Hepatocyte (in vitro differentiated cells): ENCODE data around the gene PACRG. TPM values are rescaled to one million over a fixed set of nuclear protein-coding genes. Genes with fewer than 3 reads are reported as not detected.

Experiments used
- DNase-seq: peaks from one replicate; pipeline ENCODE4 v3.0.0-alpha.2; 2016; ENCODE audit warnings: low spot score
- H2AFZ ChIP-seq: fragments of 200-600 bp; sonication (generic); 2 replicates; pipeline ENCODE4 v1.6.0; 2016; ENCODE audit warnings: antibody characterized with exemption, mild to moderate bottlenecking
- H3K27ac ChIP-seq: fragments of 200-600 bp; sonication (generic); 2 replicates; pipeline ENCODE4 v1.5.1; 2016; ENCODE audit warnings: mild to moderate bottlenecking
- H3K27me3 ChIP-seq: fragments of 200-600 bp; sonication (generic); 2 replicates; pipeline ENCODE4 v1.6.1; 2016
- H3K36me3 ChIP-seq: fragments of 200-600 bp; sonication (generic); replicated peaks from 2 replicates; pipeline ENCODE4 v1.5.1; 2016; ENCODE audit warnings: low read depth; ENCODE audit not compliant: insufficient read depth
- H3K4me1 ChIP-seq: fragments of 200-600 bp; sonication (generic); 2 replicates; pipeline ENCODE4 v1.5.1; 2016; ENCODE audit warnings: mild to moderate bottlenecking, moderate library complexity; ENCODE audit not compliant: insufficient read depth
- H3K4me2 ChIP-seq: fragments of 200-600 bp; sonication (generic); 2 replicates; pipeline ENCODE4 v1.6.0; 2016
- H3K4me3 ChIP-seq: fragments of 200-600 bp; sonication (generic); 2 replicates; pipeline ENCODE4 v1.5.1; 2016; ENCODE audit warnings: mild to moderate bottlenecking
- H3K79me2 ChIP-seq: fragments of 200-600 bp; sonication (generic); 2 replicates; pipeline ENCODE4 v1.6.0; 2017; ENCODE audit warnings: mild to moderate bottlenecking
- H3K9me2 ChIP-seq: fragments of 200-600 bp; sonication (generic); replicated peaks from 2 replicates; pipeline ENCODE4 v1.6.0; 2017; ENCODE audit warnings: mild to moderate bottlenecking; ENCODE audit not compliant: insufficient read depth
- H3K9me3 ChIP-seq: fragments of 200-600 bp; sonication (generic); 2 replicates; pipeline ENCODE4 v1.5.1; 2016; ENCODE audit warnings: low read depth, mild to moderate bottlenecking
- H4K20me1 ChIP-seq: fragments of 200-600 bp; sonication (generic); 2 replicates; pipeline ENCODE4 v1.6.0; 2016; ENCODE audit warnings: mild to moderate bottlenecking; ENCODE audit not compliant: insufficient read depth, poor library complexity, severe bottlenecking
- EZH2 ChIP-seq: fragments of 200-600 bp; sonication (generic); IDR thresholded peaks from 2 replicates; pipeline ENCODE4 v1.6.1; 2016; ENCODE audit warnings: antibody characterized with exemption, mild to moderate bottlenecking, borderline replicate concordance
- EZH2phosphoT487 ChIP-seq: fragments of 200-600 bp; sonication (generic); IDR thresholded peaks from one replicate; pipeline ENCODE4 v1.6.1; 2018; ENCODE audit warnings: antibody characterized with exemption, mild to moderate bottlenecking, low read depth, moderate library complexity; ENCODE audit not compliant: unreplicated experiment, severe bottlenecking
- WGBS: methylation state at CpG from one replicate; pipeline ENCODE4 v1.1.6; 2016; ENCODE audit warnings: low lambda C conversion rate; ENCODE audit errors: missing lambda C conversion rate; 5-methylcytosine and 5-hydroxymethylcytosine counted together
- polyA plus RNA-seq: library from polyadenylated mRNA; unstranded; fragments of >200 nt; fragmentation: Nextera tagmentation; extraction: Ambion mirVana; gene quantifications from 2 replicates; pipeline ENCODE4 v1.2.1, GENCODE V29; 2016
- total RNA-seq: library from RNA; depleted of rRNA; stranded (reverse); fragments of >200 nt; gene quantifications from 2 replicates; pipeline ENCODE4 v1.2.3, GENCODE V29; 2014
- TF ChIP-seq, protein P1 (sequence below): fragments of 200-600 bp; sonication (generic); IDR thresholded peaks from 2 replicates; pipeline ENCODE4 v1.5.1; 2016; ENCODE audit warnings: antibody characterized with exemption, mild to moderate bottlenecking; ENCODE audit not compliant: poor library complexity

Gene PACRG
- total and polyA plus RNA-seq, 2 experiments from 2014 or later = 0.91 to 2.6 TPM

DNA sequence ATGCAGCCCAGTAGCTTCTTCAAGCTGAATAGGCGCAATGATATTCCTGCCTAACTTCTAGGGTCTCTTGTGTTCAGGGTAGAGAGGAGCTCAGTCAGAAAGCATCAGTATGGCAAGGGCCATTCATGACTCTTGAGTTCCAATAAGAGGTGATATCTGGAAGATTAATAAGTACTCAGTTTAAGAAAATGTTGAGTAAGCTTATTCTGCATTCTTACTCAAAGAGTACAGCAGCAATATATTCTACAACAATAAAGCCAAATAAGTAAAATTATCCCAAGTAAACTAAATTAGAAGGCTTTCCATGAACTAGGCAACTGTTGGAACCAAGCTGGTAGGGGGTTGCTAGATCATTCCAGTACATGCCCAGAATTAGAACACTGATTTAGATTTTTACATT lies 303.2 kb downstream of the PACRG start:
- Histone ChIP-seq H3K9me3 (no peaks in the 10 kb centered on the region), H3K4me3 (no peak overlapping the region), H4K20me1 (no peaks in the 10 kb centered on the region), H3K4me2 (no peak overlapping the region), H3K27ac (no peak overlapping the region), H3K9me2 (no peaks in the 10 kb centered on the region), H3K4me1 (no peaks in the 10 kb centered on the region), H3K27me3 (no peaks in the 10 kb centered on the region), H3K79me2 (no peaks in the 10 kb centered on the region), H3K36me3 (no peaks in the 10 kb centered on the region), H2AFZ (no peak overlapping the region)
- 79% methylated on average over 1 of the region's 1 CpG for WGBS
- TF ChIP-seq EZH2phosphoT487 (no peak), EZH2 (no peak)
- TF ChIP-seq, protein P1, sequence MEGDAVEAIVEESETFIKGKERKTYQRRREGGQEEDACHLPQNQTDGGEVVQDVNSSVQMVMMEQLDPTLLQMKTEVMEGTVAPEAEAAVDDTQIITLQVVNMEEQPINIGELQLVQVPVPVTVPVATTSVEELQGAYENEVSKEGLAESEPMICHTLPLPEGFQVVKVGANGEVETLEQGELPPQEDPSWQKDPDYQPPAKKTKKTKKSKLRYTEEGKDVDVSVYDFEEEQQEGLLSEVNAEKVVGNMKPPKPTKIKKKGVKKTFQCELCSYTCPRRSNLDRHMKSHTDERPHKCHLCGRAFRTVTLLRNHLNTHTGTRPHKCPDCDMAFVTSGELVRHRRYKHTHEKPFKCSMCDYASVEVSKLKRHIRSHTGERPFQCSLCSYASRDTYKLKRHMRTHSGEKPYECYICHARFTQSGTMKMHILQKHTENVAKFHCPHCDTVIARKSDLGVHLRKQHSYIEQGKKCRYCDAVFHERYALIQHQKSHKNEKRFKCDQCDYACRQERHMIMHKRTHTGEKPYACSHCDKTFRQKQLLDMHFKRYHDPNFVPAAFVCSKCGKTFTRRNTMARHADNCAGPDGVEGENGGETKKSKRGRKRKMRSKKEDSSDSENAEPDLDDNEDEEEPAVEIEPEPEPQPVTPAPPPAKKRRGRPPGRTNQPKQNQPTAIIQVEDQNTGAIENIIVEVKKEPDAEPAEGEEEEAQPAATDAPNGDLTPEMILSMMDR = no peak
- no peak for DNase-seq

GRCh38 chr6:163031931-163032330 lies 304.2 kb downstream of the PACRG start:
- H3K9me3 ChIP-seq = no peaks in the 10 kb centered on the region
- no peak overlapping the region for H3K4me3 ChIP-seq
- no peaks in the 10 kb centered on the region for H3K79me2 ChIP-seq
- no peak for DNase-seq
- H2AFZ ChIP-seq = no peak overlapping the region
- no peak overlapping the region for H3K4me2 ChIP-seq
- no peak overlapping the region for H3K27ac ChIP-seq
- no peaks in the 10 kb centered on the region for H3K36me3 ChIP-seq
- WGBS = 79% methylated on average over 1 of the region's 1 CpG
- no peaks in the 10 kb centered on the region for H3K27me3 ChIP-seq
- H3K9me2 ChIP-seq = no peaks in the 10 kb centered on the region
- H3K4me1 ChIP-seq = no peaks in the 10 kb centered on the region
- H4K20me1 ChIP-seq = no peaks in the 10 kb centered on the region
- TF ChIP-seq EZH2phosphoT487 = no peak
- no peak for TF ChIP-seq EZH2
- TF ChIP-seq, protein P1 = no peak

GRCh38 chr6:163036160-163036645 lies 308.4 kb downstream of the PACRG start:
- Histone ChIP-seq H3K27me3 (no peaks in the 10 kb centered on the region), H3K36me3 (no peaks in the 10 kb centered on the region), H3K9me2 (no peaks in the 10 kb centered on the region), H2AFZ (no peak overlapping the region), H3K4me2 (no peak overlapping the region), H3K9me3 (no peaks in the 10 kb centered on the region), H3K79me2 (no peaks in the 10 kb centered on the region), H3K4me3 (no peak overlapping the region), H3K4me1 (no peaks in the 10 kb centered on the region), H4K20me1 (no peaks in the 10 kb centered on the region), H3K27ac (no peak overlapping the region)
- no peak for TF ChIP-seq EZH2phosphoT487
- no peak for TF ChIP-seq EZH2
- TF ChIP-seq, protein P1 = no peak
- no peak for DNase-seq
- WGBS = 88% methylated on average over 3 of the region's 3 CpGs

GRCh38 chr6:163038317-163038716 lies 310.5 kb downstream of the PACRG start:
- Histone ChIP-seq H2AFZ (no peak overlapping the region), H3K79me2 (no peaks in the 10 kb centered on the region), H4K20me1 (no peaks in the 10 kb centered on the region), H3K27ac (no peak overlapping the region), H3K27me3 (no peaks in the 10 kb centered on the region), H3K9me3 (no peaks in the 10 kb centered on the region), H3K4me1 (no peaks in the 10 kb centered on the region), H3K4me2 (no peak overlapping the region), H3K36me3 (no peaks in the 10 kb centered on the region), H3K4me3 (no peak overlapping the region), H3K9me2 (no peaks in the 10 kb centered on the region)
- TF ChIP-seq EZH2phosphoT487 (no peak), EZH2 (no peak)
- TF ChIP-seq, protein P1 = no peak
- no peak for DNase-seq
- WGBS = 82% methylated on average over 2 of the region's 2 CpGs
